NCI-H1436 (cell line): Measurements from ENCODE around the gene TMEM163.

ENCODE experiments used
- DNase-seq: peaks from one replicate; lab custom pipeline; 2025; lab: John Stamatoyannopoulos, UW

The TMEM163 gene

GRCh38 chr2:134722728-134723127, 3.9 kb upstream of the TMEM163 start:
- no peak for DNase-seq

GRCh38 chr2:134721596-134721995, 2.8 kb upstream of the TMEM163 start:
- no peak for DNase-seq

- no peak for DNase-seq
Measured at GRCh38 chr2:134718023-134718816, 580 bp downstream of the TMEM163 start.

- DNase-seq, result no peak
Measured at GRCh38 chr2:134717286-134718022, 1.3 kb downstream of the TMEM163 start.

- no peak for DNase-seq
Measured at GRCh38 chr2:134716721-134717243, 2.0 kb downstream of the TMEM163 start.

GRCh38 chr2:134715932-134716643, 2.7 kb downstream of the TMEM163 start:
- DNase-seq, result no peak

GRCh38 chr2:134714228-134714627, 4.6 kb downstream of the TMEM163 start:
- DNase-seq, result no peak

- DNase-seq, result no peak
Measured at GRCh38 chr2:134713606-134714005, 5.2 kb downstream of the TMEM163 start.

- no peak for DNase-seq
Measured at GRCh38 chr2:134713176-134713575, 5.6 kb downstream of the TMEM163 start.

GRCh38 chr2:134712736-134713135, 6.1 kb downstream of the TMEM163 start:
- DNase-seq, result no peak

GRCh38 chr2:134712299-134712698, 6.5 kb downstream of the TMEM163 start:
- DNase-seq, result no peak

GRCh38 chr2:134711692-134712091, 7.1 kb downstream of the TMEM163 start:
- DNase-seq, result no peak

GRCh38 chr2:134707330-134707676, 11.5 kb downstream of the TMEM163 start:
- DNase-seq, result no peak

- no peak for DNase-seq
Measured at GRCh38 chr2:134706587-134707329, 12.0 kb downstream of the TMEM163 start.

GRCh38 chr2:134705861-134706586, 12.8 kb downstream of the TMEM163 start:
- DNase-seq, result no peak

GRCh38 chr2:134704173-134704572, 14.6 kb downstream of the TMEM163 start:
- DNase-seq, result no peak

GRCh38 chr2:134703426-134703825, 15.4 kb downstream of the TMEM163 start:
- DNase-seq, result no peak

GRCh38 chr2:134700730-134701129, 18.1 kb downstream of the TMEM163 start:
- no peak for DNase-seq

- DNase-seq, result no peak
Measured at GRCh38 chr2:134694411-134694810, 24.4 kb downstream of the TMEM163 start.

- no peak for DNase-seq
Measured at GRCh38 chr2:134693359-134694330, 25.2 kb downstream of the TMEM163 start.
